Measurements from ENCODE around the gene PPP1R26. TPM values are rescaled to one million over a fixed set of nuclear protein-coding genes. Genes with fewer than 3 reads are reported as not detected.

The PPP1R26 gene
- total and polyA plus RNA-seq, 2 experiments from 2014 or later, result 10.7 to 49.8 TPM

DNA sequence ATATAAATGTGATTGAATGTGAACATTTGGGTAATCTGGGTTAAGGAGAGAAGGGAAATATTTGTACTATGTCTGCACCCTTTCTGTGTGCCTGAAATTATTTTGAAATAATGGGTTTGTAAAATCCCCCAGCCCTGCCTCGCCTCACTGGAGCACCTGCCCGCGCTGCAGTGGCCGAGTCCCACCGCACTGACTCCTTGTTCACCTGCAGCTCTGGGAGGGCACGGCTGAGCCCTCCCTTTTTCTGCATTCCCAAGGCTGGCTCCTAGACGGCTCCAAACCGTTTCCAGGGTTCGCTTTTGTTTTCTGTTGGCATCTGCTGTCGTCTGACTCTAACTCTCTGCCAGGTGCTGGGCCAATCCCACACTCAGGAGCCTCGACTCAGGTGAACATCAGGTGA, 17.6 kb upstream of the PPP1R26 start (continued):
- TF ChIP-seq, protein P1, sequence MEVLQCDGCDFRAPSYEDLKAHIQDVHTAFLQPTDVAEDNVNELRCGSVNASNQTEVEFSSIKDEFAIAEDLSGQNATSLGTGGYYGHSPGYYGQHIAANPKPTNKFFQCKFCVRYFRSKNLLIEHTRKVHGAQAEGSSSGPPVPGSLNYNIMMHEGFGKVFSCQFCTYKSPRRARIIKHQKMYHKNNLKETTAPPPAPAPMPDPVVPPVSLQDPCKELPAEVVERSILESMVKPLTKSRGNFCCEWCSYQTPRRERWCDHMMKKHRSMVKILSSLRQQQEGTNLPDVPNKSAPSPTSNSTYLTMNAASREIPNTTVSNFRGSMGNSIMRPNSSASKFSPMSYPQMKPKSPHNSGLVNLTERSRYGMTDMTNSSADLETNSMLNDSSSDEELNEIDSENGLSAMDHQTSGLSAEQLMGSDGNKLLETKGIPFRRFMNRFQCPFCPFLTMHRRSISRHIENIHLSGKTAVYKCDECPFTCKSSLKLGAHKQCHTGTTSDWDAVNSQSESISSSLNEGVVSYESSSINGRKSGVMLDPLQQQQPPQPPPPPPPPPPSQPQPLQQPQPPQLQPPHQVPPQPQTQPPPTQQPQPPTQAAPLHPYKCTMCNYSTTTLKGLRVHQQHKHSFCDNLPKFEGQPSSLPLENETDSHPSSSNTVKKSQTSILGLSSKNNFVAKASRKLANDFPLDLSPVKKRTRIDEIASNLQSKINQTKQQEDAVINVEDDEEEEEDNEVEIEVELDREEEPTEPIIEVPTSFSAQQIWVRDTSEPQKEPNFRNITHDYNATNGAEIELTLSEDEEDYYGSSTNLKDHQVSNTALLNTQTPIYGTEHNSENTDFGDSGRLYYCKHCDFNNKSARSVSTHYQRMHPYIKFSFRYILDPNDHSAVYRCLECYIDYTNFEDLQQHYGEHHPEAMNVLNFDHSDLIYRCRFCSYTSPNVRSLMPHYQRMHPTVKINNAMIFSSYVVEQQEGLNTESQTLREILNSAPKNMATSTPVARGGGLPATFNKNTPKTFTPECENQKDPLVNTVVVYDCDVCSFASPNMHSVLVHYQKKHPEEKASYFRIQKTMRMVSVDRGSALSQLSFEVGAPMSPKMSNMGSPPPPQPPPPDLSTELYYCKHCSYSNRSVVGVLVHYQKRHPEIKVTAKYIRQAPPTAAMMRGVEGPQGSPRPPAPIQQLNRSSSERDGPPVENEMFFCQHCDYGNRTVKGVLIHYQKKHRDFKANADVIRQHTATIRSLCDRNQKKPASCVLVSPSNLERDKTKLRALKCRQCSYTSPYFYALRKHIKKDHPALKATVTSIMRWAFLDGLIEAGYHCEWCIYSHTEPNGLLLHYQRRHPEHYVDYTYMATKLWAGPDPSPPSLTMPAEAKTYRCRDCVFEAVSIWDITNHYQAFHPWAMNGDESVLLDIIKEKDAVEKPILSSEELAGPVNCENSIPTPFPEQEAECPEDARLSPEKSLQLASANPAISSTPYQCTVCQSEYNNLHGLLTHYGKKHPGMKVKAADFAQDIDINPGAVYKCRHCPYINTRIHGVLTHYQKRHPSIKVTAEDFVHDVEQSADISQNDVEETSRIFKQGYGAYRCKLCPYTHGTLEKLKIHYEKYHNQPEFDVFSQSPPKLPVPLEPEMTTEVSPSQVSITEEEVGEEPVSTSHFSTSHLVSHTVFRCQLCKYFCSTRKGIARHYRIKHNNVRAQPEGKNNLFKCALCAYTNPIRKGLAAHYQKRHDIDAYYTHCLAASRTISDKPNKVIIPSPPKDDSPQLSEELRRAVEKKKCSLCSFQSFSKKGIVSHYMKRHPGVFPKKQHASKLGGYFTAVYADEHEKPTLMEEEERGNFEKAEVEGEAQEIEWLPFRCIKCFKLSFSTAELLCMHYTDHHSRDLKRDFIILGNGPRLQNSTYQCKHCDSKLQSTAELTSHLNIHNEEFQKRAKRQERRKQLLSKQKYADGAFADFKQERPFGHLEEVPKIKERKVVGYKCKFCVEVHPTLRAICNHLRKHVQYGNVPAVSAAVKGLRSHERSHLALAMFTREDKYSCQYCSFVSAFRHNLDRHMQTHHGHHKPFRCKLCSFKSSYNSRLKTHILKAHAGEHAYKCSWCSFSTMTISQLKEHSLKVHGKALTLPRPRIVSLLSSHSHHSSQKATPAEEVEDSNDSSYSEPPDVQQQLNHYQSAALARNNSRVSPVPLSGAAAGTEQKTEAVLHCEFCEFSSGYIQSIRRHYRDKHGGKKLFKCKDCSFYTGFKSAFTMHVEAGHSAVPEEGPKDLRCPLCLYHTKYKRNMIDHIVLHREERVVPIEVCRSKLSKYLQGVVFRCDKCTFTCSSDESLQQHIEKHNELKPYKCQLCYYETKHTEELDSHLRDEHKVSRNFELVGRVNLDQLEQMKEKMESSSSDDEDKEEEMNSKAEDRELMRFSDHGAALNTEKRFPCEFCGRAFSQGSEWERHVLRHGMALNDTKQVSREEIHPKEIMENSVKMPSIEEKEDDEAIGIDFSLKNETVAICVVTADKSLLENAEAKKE (CRISPR knock-in tag; IDR thresholded peaks at IDR 0.05), result no peak
- TF ChIP-seq STAT1 (IDR thresholded peaks at IDR 0.05; ENCODE audit: unreplicated experiment) (no peak), EZH2 (IDR thresholded peaks at IDR 0.05; ENCODE audit: low read depth, unreplicated experiment) (no peak), NANOG (IDR thresholded peaks at IDR 0.05; ENCODE audit: borderline replicate concordance) (no peak), POLR2AphosphoS5 (IDR thresholded peaks at IDR 0.05; ENCODE audit: low read depth) (no peak), ZNF331 (CRISPR knock-in tag; IDR thresholded peaks at IDR 0.05; ENCODE audit: low read depth) (no peak)
- TF ChIP-seq, protein P2, sequence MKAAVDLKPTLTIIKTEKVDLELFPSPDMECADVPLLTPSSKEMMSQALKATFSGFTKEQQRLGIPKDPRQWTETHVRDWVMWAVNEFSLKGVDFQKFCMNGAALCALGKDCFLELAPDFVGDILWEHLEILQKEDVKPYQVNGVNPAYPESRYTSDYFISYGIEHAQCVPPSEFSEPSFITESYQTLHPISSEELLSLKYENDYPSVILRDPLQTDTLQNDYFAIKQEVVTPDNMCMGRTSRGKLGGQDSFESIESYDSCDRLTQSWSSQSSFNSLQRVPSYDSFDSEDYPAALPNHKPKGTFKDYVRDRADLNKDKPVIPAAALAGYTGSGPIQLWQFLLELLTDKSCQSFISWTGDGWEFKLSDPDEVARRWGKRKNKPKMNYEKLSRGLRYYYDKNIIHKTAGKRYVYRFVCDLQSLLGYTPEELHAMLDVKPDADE (IDR thresholded peaks at IDR 0.05), result no peak
- TF ChIP-seq, protein P3, sequence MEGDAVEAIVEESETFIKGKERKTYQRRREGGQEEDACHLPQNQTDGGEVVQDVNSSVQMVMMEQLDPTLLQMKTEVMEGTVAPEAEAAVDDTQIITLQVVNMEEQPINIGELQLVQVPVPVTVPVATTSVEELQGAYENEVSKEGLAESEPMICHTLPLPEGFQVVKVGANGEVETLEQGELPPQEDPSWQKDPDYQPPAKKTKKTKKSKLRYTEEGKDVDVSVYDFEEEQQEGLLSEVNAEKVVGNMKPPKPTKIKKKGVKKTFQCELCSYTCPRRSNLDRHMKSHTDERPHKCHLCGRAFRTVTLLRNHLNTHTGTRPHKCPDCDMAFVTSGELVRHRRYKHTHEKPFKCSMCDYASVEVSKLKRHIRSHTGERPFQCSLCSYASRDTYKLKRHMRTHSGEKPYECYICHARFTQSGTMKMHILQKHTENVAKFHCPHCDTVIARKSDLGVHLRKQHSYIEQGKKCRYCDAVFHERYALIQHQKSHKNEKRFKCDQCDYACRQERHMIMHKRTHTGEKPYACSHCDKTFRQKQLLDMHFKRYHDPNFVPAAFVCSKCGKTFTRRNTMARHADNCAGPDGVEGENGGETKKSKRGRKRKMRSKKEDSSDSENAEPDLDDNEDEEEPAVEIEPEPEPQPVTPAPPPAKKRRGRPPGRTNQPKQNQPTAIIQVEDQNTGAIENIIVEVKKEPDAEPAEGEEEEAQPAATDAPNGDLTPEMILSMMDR (conservative IDR thresholded peaks at IDR 0.05; ENCODE audit: low read depth in 2 of 2), result no peak

Data from GM23338 (cell line).